CD4-positive, alpha-beta T cell (primary cell): ENCODE data around the gene DNAAF5. TPM values are rescaled to one million over a fixed set of nuclear protein-coding genes. Genes with fewer than 3 reads are reported as not detected.

ENCODE experiments used
- ATAC-seq: fragments of 200-7000 bp; cut with Tn5 transposase; one replicate; pipeline ENCODE4 v1.10.0; 2022; ENCODE audit warnings: mild to moderate bottlenecking; ENCODE audit not compliant: poor library complexity
- CTCF ChIA-PET: fragments of 350-600 bp; sonication (Branson Sonifier 250); formaldehyde crosslinking; loops from one replicate; lab custom pipeline; 2021; ENCODE audit warnings: antibody characterized with exemption, inconsistent platforms; lab: Charles Lee
- POLR2A ChIA-PET: fragments of 350-600 bp; sonication (Branson Sonifier 250); formaldehyde crosslinking; loops from one replicate; lab custom pipeline; 2021; ENCODE audit warnings: antibody characterized with exemption, inconsistent platforms; lab: Charles Lee
- DNase-seq, 14 experiments: peaks; one replicate each; pipeline ENCODE4 v3.0.0-alpha.2; 2013 to 2020; ENCODE audit warnings: mixed read lengths in 2 of 14
- H3K27ac ChIP-seq, 2 donors: one replicate each; pipeline versions ENCODE4 v1.5.1 to v1.7.0; 2013; ENCODE audit warnings: low read length in 2 of 2, low read depth in 1 of 2, mild to moderate bottlenecking in 1 of 2
- H3K27me3 ChIP-seq, 2 experiments: 1 replicate in 1 of 2; 2 replicates in 1 of 2; pipeline versions ENCODE4 v1.6.1 to v1.7.0; 2013; ENCODE audit warnings: low read length in 2 of 2, control low read depth in 1 of 2, mild to moderate bottlenecking in 1 of 2, moderate library complexity in 1 of 2; ENCODE audit not compliant: insufficient read depth in 2 of 2, control insufficient read depth in 1 of 2
- H3K36me3 ChIP-seq: one replicate; pipeline ENCODE4 v1.6.1; 2013; ENCODE audit warnings: low read length, control low read depth; ENCODE audit not compliant: insufficient read depth
- H3K4me1 ChIP-seq: one replicate; pipeline ENCODE4 v1.6.1; 2013; ENCODE audit warnings: low read length, control low read depth; ENCODE audit not compliant: insufficient read depth
- H3K4me3 ChIP-seq: one replicate; pipeline ENCODE4 v1.5.1; 2013; ENCODE audit warnings: mild to moderate bottlenecking, low read length, moderate library complexity
- H3K9me3 ChIP-seq, 2 experiments: 1 replicate in 1 of 2; 2 replicates in 1 of 2; pipeline versions ENCODE4 v1.6.1 to v1.7.0; 2013; ENCODE audit warnings: low read length in 2 of 2, mild to moderate bottlenecking in 2 of 2, control low read depth in 1 of 2, moderate library complexity in 1 of 2; ENCODE audit not compliant: control insufficient read depth in 1 of 2, insufficient read depth in 1 of 2
- H3K27ac Mint-ChIP-seq: one replicate; pipeline ENCODE4 v1.8.0; 2020; ENCODE audit warnings: mixed read lengths
- H3K27me3 Mint-ChIP-seq: one replicate; pipeline ENCODE4 v1.8.0; 2021; ENCODE audit warnings: mixed read lengths
- H3K36me3 Mint-ChIP-seq: one replicate; pipeline ENCODE4 v1.8.0; 2021; ENCODE audit warnings: low read depth, mixed read lengths
- H3K4me1 Mint-ChIP-seq: one replicate; pipeline ENCODE4 v1.8.0; 2021; ENCODE audit warnings: low read depth, mixed read lengths
- H3K4me3 Mint-ChIP-seq: one replicate; pipeline ENCODE4 v1.8.0; 2020; ENCODE audit warnings: mild to moderate bottlenecking, mixed read lengths
- H3K9me3 Mint-ChIP-seq: one replicate; pipeline ENCODE4 v1.8.0; 2020; ENCODE audit warnings: mixed read lengths
- intact Hi-C, 2 experiments: fragments of 100-400 bp; cut with DNase I in 1 of 2; cut with micrococcal nuclease in 1 of 2; formaldehyde crosslinking; loops; one replicate each; pipeline versions ENCODE4 v1.15.1 to v1.9.0; 2023 to 2025; cut with DNase I, micrococcal nuclease
- total RNA-seq, 174 experiments: library from RNA in 2 of 174; stranded (reverse) in 2 of 174; gene quantifications; one replicate each; pipeline ENCODE4 v1.2.3 and lab custom pipeline; 2021 to 2026
- TF ChIP-seq, protein P1 (sequence below): fragments of 200-600 bp; IDR thresholded peaks from one replicate; pipeline ENCODE4 v1.8.0; 2022; ENCODE audit warnings: antibody characterized with exemption, mild to moderate bottlenecking

DNAAF5 gene
- total RNA-seq, 2 experiments from 2014 or later = 4.8 to 6.1 TPM

- peaks cover 0 to 5% of the 10 kb centered on the region in 2 experiments for H3K9me3 ChIP-seq
- POLR2A ChIA-PET = no interaction called here
- TF ChIP-seq, protein P1, sequence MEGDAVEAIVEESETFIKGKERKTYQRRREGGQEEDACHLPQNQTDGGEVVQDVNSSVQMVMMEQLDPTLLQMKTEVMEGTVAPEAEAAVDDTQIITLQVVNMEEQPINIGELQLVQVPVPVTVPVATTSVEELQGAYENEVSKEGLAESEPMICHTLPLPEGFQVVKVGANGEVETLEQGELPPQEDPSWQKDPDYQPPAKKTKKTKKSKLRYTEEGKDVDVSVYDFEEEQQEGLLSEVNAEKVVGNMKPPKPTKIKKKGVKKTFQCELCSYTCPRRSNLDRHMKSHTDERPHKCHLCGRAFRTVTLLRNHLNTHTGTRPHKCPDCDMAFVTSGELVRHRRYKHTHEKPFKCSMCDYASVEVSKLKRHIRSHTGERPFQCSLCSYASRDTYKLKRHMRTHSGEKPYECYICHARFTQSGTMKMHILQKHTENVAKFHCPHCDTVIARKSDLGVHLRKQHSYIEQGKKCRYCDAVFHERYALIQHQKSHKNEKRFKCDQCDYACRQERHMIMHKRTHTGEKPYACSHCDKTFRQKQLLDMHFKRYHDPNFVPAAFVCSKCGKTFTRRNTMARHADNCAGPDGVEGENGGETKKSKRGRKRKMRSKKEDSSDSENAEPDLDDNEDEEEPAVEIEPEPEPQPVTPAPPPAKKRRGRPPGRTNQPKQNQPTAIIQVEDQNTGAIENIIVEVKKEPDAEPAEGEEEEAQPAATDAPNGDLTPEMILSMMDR = no peak
- no peaks in the 10 kb centered on the region for H3K36me3 ChIP-seq
- Mint-ChIP-seq H3K4me1 (peaks cover 7% of the 10 kb centered on the region), H3K27ac (peak overlapping the region; percentile 34), H3K4me3 (no peak overlapping the region), H3K9me3 (peaks cover under 1% of the 10 kb centered on the region), H3K36me3 (peaks cover 1% of the 10 kb centered on the region), H3K27me3 (no peaks in the 10 kb centered on the region)
- DNase-seq (no peak), ATAC-seq (no peak)
- H3K4me3 ChIP-seq = no peak overlapping the region
- intact Hi-C loops = loop anchor here in 1 of 2 experiments (5.0 kb wide), 1 partner anchor 124 kb away; no protein-coding TSS in a partner anchor
- CTCF ChIA-PET = no interaction called here
- H3K4me1 ChIP-seq = peaks cover 9% of the 10 kb centered on the region
- no peak overlapping the region for H3K27ac ChIP-seq
- peaks cover 0 to 4% of the 10 kb centered on the region in 2 experiments for H3K27me3 ChIP-seq
Observed at GRCh38 chr7:716636-717035, 9.9 kb upstream of the DNAAF5 start.

DNA sequence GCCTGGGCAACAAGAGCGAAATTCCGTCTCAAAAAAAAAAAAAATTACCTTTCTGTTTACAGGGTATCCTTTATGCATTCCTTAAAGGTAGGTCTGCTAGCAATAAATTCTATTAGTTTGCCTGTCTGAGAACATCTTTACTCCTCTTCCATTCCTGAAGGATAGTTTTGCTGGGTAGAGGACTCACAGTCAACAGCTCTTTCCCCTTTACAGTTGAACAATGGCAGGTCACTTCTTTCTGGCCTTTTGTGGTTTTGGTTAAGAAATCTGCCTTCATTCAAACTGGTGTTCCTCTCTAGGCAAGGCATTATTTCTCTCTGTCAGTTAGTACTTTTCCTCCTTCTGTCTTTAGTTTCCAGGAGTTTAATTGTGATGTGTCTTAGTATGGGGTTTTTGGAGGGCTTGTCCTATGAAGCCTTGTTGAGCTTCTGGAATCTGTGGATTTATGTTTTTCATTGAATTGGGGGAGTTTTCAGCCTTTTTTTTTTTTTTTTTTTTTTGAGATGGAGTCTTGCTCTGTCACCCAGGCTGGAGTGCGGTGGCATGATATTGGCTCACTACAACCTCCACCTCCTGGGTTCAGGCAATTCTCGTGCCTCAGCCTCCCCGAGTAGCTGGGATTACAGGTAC lies 4.8 kb upstream of the DNAAF5 start:
- intact Hi-C loops = no loop called here
- peaks cover 10% of the 10 kb centered on the region for H3K4me1 ChIP-seq
- ATAC-seq = no peak
- Mint-ChIP-seq H3K27ac (no peak overlapping the region), H3K36me3 (peaks cover 21% of the 10 kb centered on the region), H3K9me3 (peaks cover 3% of the 10 kb centered on the region), H3K4me3 (peak overlapping the region; percentile 34), H3K4me1 (peaks cover 16% of the 10 kb centered on the region), H3K27me3 (no peaks in the 10 kb centered on the region)
- no peak overlapping the region for H3K27ac ChIP-seq
- CTCF ChIA-PET = no interaction called here
- POLR2A ChIA-PET = no interaction called here
- H3K27me3 ChIP-seq = no peaks in the 10 kb centered on the region
- H3K4me3 ChIP-seq = no peak overlapping the region
- TF ChIP-seq, protein P1 = no peak
- H3K36me3 ChIP-seq = peaks cover 5% of the 10 kb centered on the region
- no peak for DNase-seq
- H3K9me3 ChIP-seq = peaks cover 0 to 14% of the 10 kb centered on the region in 2 experiments

DNA sequence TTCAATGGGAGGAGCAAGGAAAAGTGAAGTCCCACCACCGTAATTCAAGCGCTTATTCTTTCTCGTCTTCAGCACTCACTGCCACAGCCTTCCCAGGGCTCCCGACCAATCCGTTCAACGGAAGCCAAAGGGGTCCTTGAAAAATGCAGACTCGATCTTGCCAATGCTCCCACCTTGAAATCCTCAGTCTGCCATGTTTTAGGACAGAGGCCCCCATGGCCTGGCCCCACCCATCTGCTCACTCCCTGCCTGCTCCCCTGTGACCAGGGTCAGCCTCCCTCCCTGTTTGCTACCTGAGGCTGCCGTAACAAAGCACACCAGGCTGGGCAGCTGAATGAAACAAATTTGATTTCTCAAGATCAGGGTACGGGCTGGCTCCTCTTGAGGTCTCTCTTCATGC lies 3.0 kb upstream of the DNAAF5 start:
- H3K36me3 ChIP-seq = peaks cover 5% of the 10 kb centered on the region
- intact Hi-C loops = no loop called here
- ChIA-PET POLR2A (no interaction called here), CTCF (no interaction called here)
- Mint-ChIP-seq H3K4me1 (peaks cover 24% of the 10 kb centered on the region), H3K27ac (no peak overlapping the region), H3K36me3 (peaks cover 28% of the 10 kb centered on the region), H3K27me3 (no peaks in the 10 kb centered on the region), H3K9me3 (peaks cover 3% of the 10 kb centered on the region), H3K4me3 (no peak overlapping the region)
- H3K27ac ChIP-seq = no peak overlapping the region
- no peak overlapping the region for H3K4me3 ChIP-seq
- H3K4me1 ChIP-seq = peaks cover 21% of the 10 kb centered on the region
- H3K9me3 ChIP-seq = peaks cover 0 to 14% of the 10 kb centered on the region in 2 experiments
- H3K27me3 ChIP-seq = no peaks in the 10 kb centered on the region
- ATAC-seq (no peak), DNase-seq (no peak)
- TF ChIP-seq, protein P1 = no peak
